Stimulated activated CD4-positive, alpha-beta T cell treated with anti-CD3 and anti-CD28 coated beads, Interleukin-2, amount 100 ng/mL, for 4 hours (primary cell): Measurements from ENCODE around the gene ABI1.

Experiments
- DNase-seq: peaks from one replicate; pipeline ENCODE4 v3.0.0-alpha.2; 2020; ENCODE audit warnings: low read depth

Gene ABI1

GRCh38 chr10:26765549-26765948 lies 95.2 kb downstream of the ABI1 start:
- no peak for DNase-seq

- no peak for DNase-seq
These were observed 101.8 kb downstream of the ABI1 start for GRCh38 chr10:26759008-26759407.

- no peak for DNase-seq
These were observed 105.3 kb downstream of the ABI1 start for GRCh38 chr10:26755443-26755903.

- DNase-seq = no peak
These were observed 114.7 kb downstream of the ABI1 start for GRCh38 chr10:26746061-26746460.

- DNase-seq = no peak
These were observed 116.9 kb downstream of the ABI1 start for GRCh38 chr10:26743841-26744240.

GRCh38 chr10:26743091-26743490 lies 117.7 kb downstream of the ABI1 start:
- no peak for DNase-seq

- no peak for DNase-seq
These were observed 119.4 kb downstream of the ABI1 start for GRCh38 chr10:26741368-26741767.

GRCh38 chr10:26739071-26739631 lies 121.6 kb downstream of the ABI1 start:
- DNase-seq = no peak

GRCh38 chr10:26738301-26738911 lies 122.4 kb downstream of the ABI1 start:
- no peak for DNase-seq

- no peak for DNase-seq
These were observed 123.0 kb downstream of the ABI1 start for GRCh38 chr10:26737730-26738129.

GRCh38 chr10:26735435-26735834 lies 125.3 kb downstream of the ABI1 start:
- no peak for DNase-seq

- DNase-seq = no peak
These were observed 126.8 kb downstream of the ABI1 start for GRCh38 chr10:26733750-26734568.

- DNase-seq = no peak
These were observed 130.2 kb downstream of the ABI1 start for GRCh38 chr10:26730552-26730951.

- no peak for DNase-seq
These were observed 131.4 kb downstream of the ABI1 start for GRCh38 chr10:26729395-26729794.

- no peak for DNase-seq
These were observed 131.8 kb downstream of the ABI1 start for GRCh38 chr10:26728957-26729356.

GRCh38 chr10:26727005-26727404 lies 133.8 kb downstream of the ABI1 start:
- no peak for DNase-seq

- peak; percentile 18 for DNase-seq
These were observed 134.7 kb downstream of the ABI1 start for GRCh38 chr10:26725837-26726727.

- no peak for DNase-seq
These were observed 137.7 kb downstream of the ABI1 start for GRCh38 chr10:26723016-26723415.

GRCh38 chr10:26721561-26721960 lies 139.2 kb downstream of the ABI1 start:
- DNase-seq = no peak

- DNase-seq = no peak
These were observed 143.3 kb downstream of the ABI1 start for GRCh38 chr10:26717476-26717875.

GRCh38 chr10:26715137-26715487 lies 145.6 kb downstream of the ABI1 start:
- DNase-seq = no peak

GRCh38 chr10:26714415-26715136 lies 146.2 kb downstream of the ABI1 start:
- DNase-seq = no peak
